Measurements from ENCODE around the gene ASTN2.

Gene ASTN2

GRCh38 chr9:116726602-116727001 lies 688.3 kb downstream of the ASTN2 start:
- H3K9ac ChIP-seq (ENCODE audit: low read length) = no peak overlapping the region
- no peaks in the 10 kb centered on the region for H3K36me3 ChIP-seq (ENCODE audit: insufficient read depth, low read length)
- no peaks in the 10 kb centered on the region for H3K27me3 ChIP-seq (ENCODE audit: control insufficient read depth in 1 of 2, insufficient read depth in 2 of 2, low read length in 2 of 2)
- no peaks in the 10 kb centered on the region for H3K4me1 ChIP-seq (ENCODE audit: insufficient read depth, low read length)
- H3K4me3 ChIP-seq (ENCODE audit: low read depth in 1 of 2, low read length in 2 of 2) = no peak overlapping the region
- no peaks in the 10 kb centered on the region for H3K9me3 ChIP-seq (ENCODE audit: low read length)
- H3K27ac ChIP-seq (ENCODE audit: low read depth, low read length) = no peak overlapping the region

GRCh38 chr9:116724123-116724522 lies 690.7 kb downstream of the ASTN2 start:
- Histone ChIP-seq H3K36me3 (ENCODE audit: insufficient read depth, low read length) (no peaks in the 10 kb centered on the region), H3K27me3 (ENCODE audit: control insufficient read depth in 1 of 2, insufficient read depth in 2 of 2, low read length in 2 of 2) (no peaks in the 10 kb centered on the region), H3K4me1 (ENCODE audit: insufficient read depth, low read length) (no peaks in the 10 kb centered on the region), H3K27ac (ENCODE audit: low read depth, low read length) (no peak overlapping the region), H3K9ac (ENCODE audit: low read length) (no peak overlapping the region), H3K9me3 (ENCODE audit: low read length) (no peaks in the 10 kb centered on the region), H3K4me3 (ENCODE audit: low read depth in 1 of 2, low read length in 2 of 2) (no peak overlapping the region)

DNA sequence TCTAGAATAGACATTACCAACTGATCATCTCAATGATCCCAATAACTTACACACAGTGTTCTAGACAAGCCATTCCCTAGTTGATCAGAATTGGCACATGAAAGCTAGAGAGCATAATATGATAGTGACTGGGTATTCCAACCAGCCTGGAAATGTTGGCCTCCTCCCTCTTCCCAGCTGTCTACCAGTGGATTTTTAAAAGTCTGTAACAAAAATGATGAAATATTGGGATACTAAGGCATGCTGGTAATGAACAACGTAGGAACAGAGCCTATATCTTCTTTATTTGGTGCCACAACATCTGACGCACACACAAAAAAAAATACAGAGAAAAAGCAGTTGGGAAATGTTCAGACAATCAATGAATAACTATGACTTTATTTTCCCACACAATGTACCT lies 692.9 kb downstream of the ASTN2 start:
- Histone ChIP-seq H3K9ac (ENCODE audit: low read length) (no peak overlapping the region), H3K36me3 (ENCODE audit: insufficient read depth, low read length) (no peaks in the 10 kb centered on the region), H3K4me3 (ENCODE audit: low read depth in 1 of 2, low read length in 2 of 2) (no peak overlapping the region), H3K27ac (ENCODE audit: low read depth, low read length) (no peak overlapping the region), H3K4me1 (ENCODE audit: insufficient read depth, low read length) (no peaks in the 10 kb centered on the region), H3K9me3 (ENCODE audit: low read length) (no peaks in the 10 kb centered on the region), H3K27me3 (ENCODE audit: control insufficient read depth in 1 of 2, insufficient read depth in 2 of 2, low read length in 2 of 2) (no peaks in the 10 kb centered on the region)

DNA sequence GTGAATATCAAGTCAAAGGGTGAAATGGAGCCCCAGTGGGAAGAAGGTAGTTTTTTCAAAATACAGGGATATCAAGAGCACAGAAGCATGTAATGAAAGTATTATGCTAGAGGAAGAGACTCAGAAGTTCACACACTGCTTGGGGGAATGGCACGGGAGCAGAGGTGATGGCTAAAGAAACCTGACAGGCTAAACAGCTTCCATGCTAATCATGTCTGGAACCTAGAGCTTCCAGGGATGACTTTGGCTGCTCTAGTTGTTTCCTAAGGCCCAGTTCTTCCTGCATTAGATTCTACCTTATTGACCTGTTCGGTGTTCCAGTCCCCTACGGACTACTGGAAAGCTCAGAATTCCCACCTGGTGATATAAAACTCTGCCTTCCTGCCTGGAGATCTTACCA lies 693.4 kb downstream of the ASTN2 start:
- Histone ChIP-seq H3K9ac (ENCODE audit: low read length) (no peak overlapping the region), H3K36me3 (ENCODE audit: insufficient read depth, low read length) (no peaks in the 10 kb centered on the region), H3K9me3 (ENCODE audit: low read length) (no peaks in the 10 kb centered on the region), H3K4me3 (ENCODE audit: low read depth in 1 of 2, low read length in 2 of 2) (no peak overlapping the region), H3K27ac (ENCODE audit: low read depth, low read length) (no peak overlapping the region), H3K27me3 (ENCODE audit: control insufficient read depth in 1 of 2, insufficient read depth in 2 of 2, low read length in 2 of 2) (no peaks in the 10 kb centered on the region), H3K4me1 (ENCODE audit: insufficient read depth, low read length) (no peaks in the 10 kb centered on the region)

DNA sequence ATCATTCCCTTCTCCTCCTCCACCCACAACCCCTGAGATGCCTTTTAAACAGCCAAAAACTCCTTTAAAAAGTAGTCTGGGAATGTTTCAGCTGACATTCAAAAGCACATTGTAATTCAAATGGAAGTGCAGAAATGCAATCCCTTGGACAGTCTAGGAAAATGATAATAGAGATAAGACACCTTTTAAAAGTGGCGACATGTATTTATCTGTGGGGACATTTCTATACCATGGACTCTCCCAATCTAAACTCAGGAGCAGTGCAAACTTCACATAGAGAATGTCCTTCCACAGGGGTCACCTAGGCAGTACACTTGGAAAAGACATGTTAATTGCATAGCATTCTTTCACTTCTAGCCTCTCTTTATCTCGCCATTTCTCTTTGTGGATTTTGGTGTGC lies 694.7 kb downstream of the ASTN2 start:
- H3K9me3 ChIP-seq (ENCODE audit: low read length) = no peaks in the 10 kb centered on the region
- H3K4me3 ChIP-seq (ENCODE audit: low read depth in 1 of 2, low read length in 2 of 2) = no peak overlapping the region
- no peaks in the 10 kb centered on the region for H3K4me1 ChIP-seq (ENCODE audit: insufficient read depth, low read length)
- no peak overlapping the region for H3K27ac ChIP-seq (ENCODE audit: low read depth, low read length)
- H3K36me3 ChIP-seq (ENCODE audit: insufficient read depth, low read length) = no peaks in the 10 kb centered on the region
- no peaks in the 10 kb centered on the region for H3K27me3 ChIP-seq (ENCODE audit: control insufficient read depth in 1 of 2, insufficient read depth in 2 of 2, low read length in 2 of 2)
- no peak overlapping the region for H3K9ac ChIP-seq (ENCODE audit: low read length)

DNA sequence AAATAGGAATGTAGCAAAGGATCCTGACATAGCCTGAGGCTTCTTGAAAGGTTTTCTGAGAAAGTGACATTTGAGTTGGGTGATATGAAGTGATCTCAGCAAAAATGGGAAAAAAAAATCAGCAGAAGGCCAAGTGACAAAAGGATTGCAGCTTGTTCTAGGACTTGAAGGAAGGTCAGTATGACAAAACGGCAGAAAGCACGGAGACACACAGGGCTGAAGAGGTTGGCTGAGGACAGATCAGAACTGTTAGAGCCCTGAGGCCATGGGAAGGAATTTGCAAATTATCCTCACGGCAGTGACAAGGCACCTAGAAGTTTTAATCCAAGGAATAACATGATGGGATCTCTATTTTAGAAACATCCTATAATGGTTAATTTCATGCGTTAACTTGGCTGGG lies 696.7 kb downstream of the ASTN2 start:
- no peaks in the 10 kb centered on the region for H3K9me3 ChIP-seq (ENCODE audit: low read length)
- no peaks in the 10 kb centered on the region for H3K27me3 ChIP-seq (ENCODE audit: control insufficient read depth in 1 of 2, insufficient read depth in 2 of 2, low read length in 2 of 2)
- H3K27ac ChIP-seq (ENCODE audit: low read depth, low read length) = no peak overlapping the region

GRCh38 chr9:116717150-116717549 lies 697.7 kb downstream of the ASTN2 start:
- Histone ChIP-seq H3K9me3 (ENCODE audit: low read length) (no peaks in the 10 kb centered on the region), H3K36me3 (ENCODE audit: insufficient read depth, low read length) (no peaks in the 10 kb centered on the region), H3K4me1 (ENCODE audit: insufficient read depth, low read length) (no peaks in the 10 kb centered on the region), H3K9ac (ENCODE audit: low read length) (no peak overlapping the region), H3K27ac (ENCODE audit: low read depth, low read length) (no peak overlapping the region), H3K27me3 (ENCODE audit: control insufficient read depth in 1 of 2, insufficient read depth in 2 of 2, low read length in 2 of 2) (no peaks in the 10 kb centered on the region), H3K4me3 (ENCODE audit: low read depth in 1 of 2, low read length in 2 of 2) (no peak overlapping the region)

More for the DNA sequence above, 696.7 kb downstream of the ASTN2 start:
- H3K4me3 ChIP-seq (ENCODE audit: low read depth in 1 of 2, low read length in 2 of 2) = no peak overlapping the region
- no peaks in the 10 kb centered on the region for H3K36me3 ChIP-seq (ENCODE audit: insufficient read depth, low read length)
- no peaks in the 10 kb centered on the region for H3K4me1 ChIP-seq (ENCODE audit: insufficient read depth, low read length)
- H3K9ac ChIP-seq (ENCODE audit: low read length) = no peak overlapping the region

GRCh38 chr9:116716438-116716837 lies 698.4 kb downstream of the ASTN2 start:
- Histone ChIP-seq H3K27me3 (ENCODE audit: control insufficient read depth in 1 of 2, insufficient read depth in 2 of 2, low read length in 2 of 2) (no peaks in the 10 kb centered on the region), H3K36me3 (ENCODE audit: insufficient read depth, low read length) (no peaks in the 10 kb centered on the region), H3K4me1 (ENCODE audit: insufficient read depth, low read length) (no peaks in the 10 kb centered on the region), H3K9me3 (ENCODE audit: low read length) (no peaks in the 10 kb centered on the region), H3K4me3 (ENCODE audit: low read depth in 1 of 2, low read length in 2 of 2) (no peak overlapping the region), H3K27ac (ENCODE audit: low read depth, low read length) (no peak overlapping the region), H3K9ac (ENCODE audit: low read length) (no peak overlapping the region)

- Histone ChIP-seq H3K27me3 (ENCODE audit: control insufficient read depth in 1 of 2, insufficient read depth in 2 of 2, low read length in 2 of 2) (no peaks in the 10 kb centered on the region), H3K36me3 (ENCODE audit: insufficient read depth, low read length) (no peaks in the 10 kb centered on the region), H3K9me3 (ENCODE audit: low read length) (no peaks in the 10 kb centered on the region), H3K4me3 (ENCODE audit: low read depth in 1 of 2, low read length in 2 of 2) (no peak overlapping the region), H3K4me1 (ENCODE audit: insufficient read depth, low read length) (no peaks in the 10 kb centered on the region), H3K9ac (ENCODE audit: low read length) (no peak overlapping the region), H3K27ac (ENCODE audit: low read depth, low read length) (no peak overlapping the region)
Observed at GRCh38 chr9:116715751-116716150, 699.1 kb downstream of the ASTN2 start.

GRCh38 chr9:116713271-116713670 lies 701.6 kb downstream of the ASTN2 start:
- no peaks in the 10 kb centered on the region for H3K9me3 ChIP-seq (ENCODE audit: low read length)
- no peak overlapping the region for H3K27ac ChIP-seq (ENCODE audit: low read depth, low read length)
- H3K4me3 ChIP-seq (ENCODE audit: low read depth in 1 of 2, low read length in 2 of 2) = no peak overlapping the region
- no peaks in the 10 kb centered on the region for H3K27me3 ChIP-seq (ENCODE audit: control insufficient read depth in 1 of 2, insufficient read depth in 2 of 2, low read length in 2 of 2)
- no peak overlapping the region for H3K9ac ChIP-seq (ENCODE audit: low read length)
- no peaks in the 10 kb centered on the region for H3K4me1 ChIP-seq (ENCODE audit: insufficient read depth, low read length)
- H3K36me3 ChIP-seq (ENCODE audit: insufficient read depth, low read length) = no peaks in the 10 kb centered on the region

- Histone ChIP-seq H3K36me3 (ENCODE audit: insufficient read depth, low read length) (no peaks in the 10 kb centered on the region), H3K9ac (ENCODE audit: low read length) (no peak overlapping the region), H3K27ac (ENCODE audit: low read depth, low read length) (no peak overlapping the region), H3K9me3 (ENCODE audit: low read length) (no peaks in the 10 kb centered on the region), H3K4me3 (ENCODE audit: low read depth in 1 of 2, low read length in 2 of 2) (no peak overlapping the region), H3K27me3 (ENCODE audit: control insufficient read depth in 1 of 2, insufficient read depth in 2 of 2, low read length in 2 of 2) (no peaks in the 10 kb centered on the region), H3K4me1 (ENCODE audit: insufficient read depth, low read length) (no peaks in the 10 kb centered on the region)
Observed at GRCh38 chr9:116712781-116713180, 702.1 kb downstream of the ASTN2 start.

DNA sequence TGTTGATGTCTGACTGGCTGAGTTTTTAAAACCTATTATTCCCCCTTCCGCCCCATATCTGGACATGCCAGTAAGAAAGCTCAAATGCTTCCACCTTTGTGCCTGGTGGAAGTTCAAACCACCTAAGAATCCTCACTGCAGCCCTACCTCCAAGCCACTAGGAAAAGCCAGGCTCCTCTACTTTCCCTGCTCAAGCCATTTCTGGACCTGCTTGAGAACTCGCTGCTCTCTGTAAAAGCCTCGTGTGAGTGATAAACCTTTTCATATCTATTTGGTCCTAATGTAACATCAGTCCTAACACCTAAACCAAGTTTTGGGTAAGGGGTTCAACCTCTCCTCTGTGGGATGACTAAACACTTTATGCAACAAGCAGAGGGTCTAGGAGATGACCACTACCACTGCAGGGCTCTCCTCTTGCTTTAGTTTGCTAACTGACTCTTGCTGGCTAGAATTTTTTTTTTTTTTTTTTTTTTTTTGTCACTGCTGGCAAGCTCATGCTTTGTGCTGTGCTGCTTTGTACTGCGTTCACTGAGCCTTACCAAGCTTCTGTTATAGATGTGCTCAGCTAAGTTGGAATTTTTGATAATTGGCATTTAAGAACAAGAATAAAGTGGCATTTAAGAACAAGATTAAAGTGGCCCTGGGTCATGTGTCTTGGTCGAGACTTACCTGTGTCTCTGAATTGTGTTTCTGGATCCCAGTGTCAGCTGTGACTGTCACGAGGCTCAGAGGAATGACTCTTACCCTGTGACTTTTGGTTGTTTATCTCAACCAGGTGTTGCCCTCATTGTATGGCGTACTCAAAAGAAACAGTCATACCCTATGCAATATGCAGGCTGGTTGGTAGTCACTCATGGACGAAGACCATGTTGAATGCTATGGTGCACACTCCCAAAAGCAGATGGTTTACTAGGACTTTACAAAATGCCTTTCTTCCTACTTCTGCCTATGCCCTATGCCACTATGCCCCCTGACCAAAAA lies 708.3 kb downstream of the ASTN2 start:
- Histone ChIP-seq H3K9ac (ENCODE audit: low read length) (no peak overlapping the region), H3K4me1 (ENCODE audit: insufficient read depth, low read length) (peaks cover 16% of the 10 kb centered on the region), H3K27me3 (ENCODE audit: control insufficient read depth in 1 of 2, insufficient read depth in 2 of 2, low read length in 2 of 2) (no peaks in the 10 kb centered on the region), H3K36me3 (ENCODE audit: insufficient read depth, low read length) (no peaks in the 10 kb centered on the region), H3K9me3 (ENCODE audit: low read length) (no peaks in the 10 kb centered on the region), H3K4me3 (ENCODE audit: low read depth in 1 of 2, low read length in 2 of 2) (no peak overlapping the region), H3K27ac (ENCODE audit: low read depth, low read length) (no peak overlapping the region)

Data from muscle layer of colon (tissue), 2 donors.